OCI-LY7 (cell line): ENCODE results near the gene C5orf47.

ENCODE experiments used
- EZH2phosphoT487 ChIP-seq: fragments of 200-600 bp; sonication (generic); IDR thresholded peaks from 2 replicates; pipeline ENCODE4 v1.6.1; 2018; ENCODE audit warnings: low read depth, borderline replicate concordance, mild to moderate bottlenecking, mixed run types, antibody characterized with exemption, low read length, moderate library complexity, mixed read lengths
- TF ChIP-seq, protein P1 (sequence below): fragments of 200-600 bp; sonication (generic); conservative IDR thresholded peaks from 2 replicates; pipeline ENCODE4 v1.5.1; 2014; ENCODE audit warnings: mild to moderate bottlenecking, antibody characterized with exemption, low read length, moderate library complexity, mixed read lengths

GRCh38 chr5:173984218-173984617 lies 4.8 kb upstream of the C5orf47 start:
- TF ChIP-seq, protein P1, sequence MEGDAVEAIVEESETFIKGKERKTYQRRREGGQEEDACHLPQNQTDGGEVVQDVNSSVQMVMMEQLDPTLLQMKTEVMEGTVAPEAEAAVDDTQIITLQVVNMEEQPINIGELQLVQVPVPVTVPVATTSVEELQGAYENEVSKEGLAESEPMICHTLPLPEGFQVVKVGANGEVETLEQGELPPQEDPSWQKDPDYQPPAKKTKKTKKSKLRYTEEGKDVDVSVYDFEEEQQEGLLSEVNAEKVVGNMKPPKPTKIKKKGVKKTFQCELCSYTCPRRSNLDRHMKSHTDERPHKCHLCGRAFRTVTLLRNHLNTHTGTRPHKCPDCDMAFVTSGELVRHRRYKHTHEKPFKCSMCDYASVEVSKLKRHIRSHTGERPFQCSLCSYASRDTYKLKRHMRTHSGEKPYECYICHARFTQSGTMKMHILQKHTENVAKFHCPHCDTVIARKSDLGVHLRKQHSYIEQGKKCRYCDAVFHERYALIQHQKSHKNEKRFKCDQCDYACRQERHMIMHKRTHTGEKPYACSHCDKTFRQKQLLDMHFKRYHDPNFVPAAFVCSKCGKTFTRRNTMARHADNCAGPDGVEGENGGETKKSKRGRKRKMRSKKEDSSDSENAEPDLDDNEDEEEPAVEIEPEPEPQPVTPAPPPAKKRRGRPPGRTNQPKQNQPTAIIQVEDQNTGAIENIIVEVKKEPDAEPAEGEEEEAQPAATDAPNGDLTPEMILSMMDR, result peak; percentile 77
- no peak for TF ChIP-seq EZH2phosphoT487
